ENCODE measurements around the gene CHCHD6. TPM values are rescaled to one million over a fixed set of nuclear protein-coding genes. Genes with fewer than 3 reads are reported as not detected.

Gene CHCHD6
- total and polyA plus RNA-seq, 2 experiments from 2014 or later = 15.8 to 21.4 TPM

DNA sequence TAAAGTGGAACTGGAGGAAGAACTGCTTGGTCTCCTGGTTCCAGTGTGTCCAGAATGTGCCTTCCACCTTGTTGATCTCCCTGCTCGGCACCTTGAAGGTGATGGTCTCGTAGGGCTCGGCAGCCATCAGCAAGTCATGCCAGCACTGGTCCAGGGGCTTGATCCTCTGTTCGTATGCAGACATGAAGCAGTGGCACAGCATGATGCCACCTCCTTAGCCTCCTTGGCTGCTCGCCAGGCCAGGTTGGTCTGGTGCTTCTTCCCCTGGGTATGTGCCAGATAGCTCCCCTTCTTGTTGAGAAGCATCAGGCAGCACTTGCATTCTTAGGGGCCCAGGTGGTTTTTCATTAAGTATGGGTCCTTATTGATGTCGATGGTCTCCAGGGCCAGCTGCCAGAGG lies 31.3 kb upstream of the CHCHD6 start:
- in situ Hi-C loops (cut with MboI) = no loop called here
- Histone ChIP-seq H3K79me2 (ENCODE audit: insufficient read depth) (no peaks in the 10 kb centered on the region), H3K27ac (no peak overlapping the region), H4K20me1 (ENCODE audit: insufficient read depth) (no peaks in the 10 kb centered on the region), H3F3A (ENCODE audit: insufficient read depth) (no peaks in the 10 kb centered on the region), H3K36me3 (ENCODE audit: low read depth) (no peaks in the 10 kb centered on the region), H3K27me3 (replicated peaks; ENCODE audit: insufficient read depth) (no peaks in the 10 kb centered on the region), H3K9me3 (ENCODE audit: low read depth) (no peaks in the 10 kb centered on the region), H2AFZ (no peak overlapping the region), H3K4me3 (no peak overlapping the region), H3K9ac (no peak overlapping the region), H3K4me2 (ENCODE audit: unreplicated experiment) (no peak overlapping the region), H3K9me2 (ENCODE audit: insufficient read depth) (no peaks in the 10 kb centered on the region), H3K4me1 (ENCODE audit: insufficient read depth) (no peaks in the 10 kb centered on the region)
- 72 to 79% methylated on average over 6 of the region's 6 CpGs for WGBS, 2 experiments (ENCODE audit: low coverage in 1 of 2, low lambda C conversion rate in 2 of 2, missing lambda C conversion rate in 2 of 2)
- TF ChIP-seq EZH2phosphoT487 (IDR thresholded peaks at IDR 0.05; ENCODE audit: insufficient read depth, low read depth) = no peak
- TF ChIP-seq EZH2 (IDR thresholded peaks at IDR 0.05; ENCODE audit: insufficient read depth, poor library complexity, severe bottlenecking) = no peak
- no peak for DNase-seq

DNA sequence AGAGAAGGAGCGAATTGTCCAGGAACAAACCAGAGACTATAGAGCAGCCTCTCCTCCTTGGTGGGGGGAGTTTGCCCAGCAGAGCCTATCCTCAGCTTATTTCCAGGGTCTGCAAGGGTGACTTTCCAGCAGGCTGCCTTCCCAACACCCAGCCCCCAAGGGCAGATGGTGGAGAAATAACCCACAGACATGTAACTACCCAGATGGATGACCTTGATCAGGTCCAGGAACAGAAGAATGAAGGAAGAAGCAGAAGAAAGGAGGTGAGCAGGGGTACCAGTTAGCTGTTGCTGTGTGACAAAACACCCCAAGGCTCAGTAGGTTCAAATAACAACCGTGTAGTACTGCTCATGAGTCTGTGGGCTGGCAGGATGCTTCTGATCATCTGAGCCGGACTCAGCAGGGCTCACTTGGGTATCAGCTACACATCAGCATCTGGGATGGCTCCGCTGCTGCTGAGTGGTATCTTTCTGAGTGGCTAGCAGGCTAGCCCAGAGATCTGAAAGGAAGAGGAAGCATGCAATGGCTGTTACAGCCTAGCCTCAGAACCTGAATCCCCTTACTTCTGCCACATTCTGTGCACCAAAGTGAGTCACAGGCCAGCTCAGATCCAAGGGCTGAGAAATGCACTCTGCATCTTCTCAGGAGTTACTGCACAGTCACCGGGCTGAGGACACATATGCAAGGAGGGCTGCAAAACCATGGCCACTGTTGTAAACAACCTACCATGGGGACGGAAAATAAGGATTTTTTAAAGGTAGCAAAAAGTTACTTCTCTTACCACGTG lies 26.9 kb upstream of the CHCHD6 start:
- Histone ChIP-seq H3K27ac (no peak overlapping the region), H3K27me3 (replicated peaks; ENCODE audit: insufficient read depth) (no peaks in the 10 kb centered on the region; the same call in 1 of the 2 replicates), H3K4me1 (ENCODE audit: insufficient read depth) (no peaks in the 10 kb centered on the region), H3K4me2 (ENCODE audit: unreplicated experiment) (no peak overlapping the region), H3K9me3 (ENCODE audit: low read depth) (no peaks in the 10 kb centered on the region), H3K9ac (no peak overlapping the region), H3K36me3 (ENCODE audit: low read depth) (no peaks in the 10 kb centered on the region), H3F3A (ENCODE audit: insufficient read depth) (peaks cover 16% of the 10 kb centered on the region; the same call in 1 of the 2 replicates), H3K4me3 (no peak overlapping the region), H4K20me1 (ENCODE audit: insufficient read depth) (no peaks in the 10 kb centered on the region), H2AFZ (no peak overlapping the region), H3K9me2 (ENCODE audit: insufficient read depth) (no peaks in the 10 kb centered on the region), H3K79me2 (ENCODE audit: insufficient read depth) (no peaks in the 10 kb centered on the region)
- 49 to 52% methylated on average over 7 of the region's 7 CpGs for WGBS, 2 experiments (ENCODE audit: low coverage in 1 of 2, low lambda C conversion rate in 2 of 2, missing lambda C conversion rate in 2 of 2)
- no peak for TF ChIP-seq EZH2 (IDR thresholded peaks at IDR 0.05; ENCODE audit: insufficient read depth, poor library complexity, severe bottlenecking)
- no peak for TF ChIP-seq EZH2phosphoT487 (IDR thresholded peaks at IDR 0.05; ENCODE audit: insufficient read depth, low read depth)
- in situ Hi-C loops (cut with MboI) = no loop called here
- peak; percentile 84 for DNase-seq

DNA sequence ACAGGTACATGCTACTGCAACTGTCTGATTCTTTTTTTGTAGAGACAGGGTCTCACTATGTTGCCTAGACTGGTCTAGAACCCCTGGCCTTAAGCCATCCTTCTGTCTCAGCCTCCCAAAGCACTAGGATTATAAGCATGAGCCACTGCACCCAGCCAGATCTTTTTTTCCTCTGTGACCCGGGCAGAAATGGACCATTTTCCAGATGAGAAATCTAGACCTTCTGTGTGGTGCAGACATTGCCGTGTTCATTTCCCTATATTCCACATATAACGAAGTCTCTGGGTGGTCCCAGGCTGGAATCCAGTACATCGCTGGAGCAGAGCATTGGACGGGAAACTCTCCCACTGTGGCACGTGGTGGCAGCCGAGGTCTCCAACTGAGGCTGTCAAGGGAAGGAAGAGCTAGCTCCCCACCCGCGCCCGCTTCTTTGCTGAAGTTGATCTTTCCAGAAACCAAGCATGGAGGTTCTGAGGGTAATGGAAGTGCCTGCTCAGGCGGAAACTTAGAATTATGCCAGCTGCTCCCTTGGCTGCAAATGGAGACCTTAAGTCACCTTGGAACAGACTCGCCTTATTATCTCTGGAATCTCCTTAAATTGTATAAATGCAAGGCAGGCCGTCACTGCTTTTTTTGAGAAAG lies 26.1 kb upstream of the CHCHD6 start:
- H3K27ac ChIP-seq = no peak overlapping the region
- H2AFZ ChIP-seq = no peak overlapping the region
- peaks cover 16% of the 10 kb centered on the region; the same call in 1 of the 2 replicates for H3F3A ChIP-seq (ENCODE audit: insufficient read depth)
- H3K4me2 ChIP-seq (ENCODE audit: unreplicated experiment) = no peak overlapping the region
- H3K9me3 ChIP-seq (ENCODE audit: low read depth) = no peaks in the 10 kb centered on the region
- no peak for DNase-seq
- H3K36me3 ChIP-seq (ENCODE audit: low read depth) = no peaks in the 10 kb centered on the region
- no peaks in the 10 kb centered on the region; the same call in 1 of the 2 replicates for H3K27me3 ChIP-seq (replicated peaks; ENCODE audit: insufficient read depth)
- 63 to 65% methylated on average over 13 of the region's 13 CpGs for WGBS, 2 experiments (ENCODE audit: low coverage in 1 of 2, low lambda C conversion rate in 2 of 2, missing lambda C conversion rate in 2 of 2)
- no peaks in the 10 kb centered on the region for H4K20me1 ChIP-seq (ENCODE audit: insufficient read depth)
- no peaks in the 10 kb centered on the region for H3K79me2 ChIP-seq (ENCODE audit: insufficient read depth)
- TF ChIP-seq EZH2phosphoT487 (IDR thresholded peaks at IDR 0.05; ENCODE audit: insufficient read depth, low read depth) (no peak), EZH2 (IDR thresholded peaks at IDR 0.05; ENCODE audit: insufficient read depth, poor library complexity, severe bottlenecking) (no peak)
- H3K9ac ChIP-seq = no peak overlapping the region
- H3K4me1 ChIP-seq (ENCODE audit: insufficient read depth) = no peaks in the 10 kb centered on the region
- no peak overlapping the region for H3K4me3 ChIP-seq
- no peaks in the 10 kb centered on the region for H3K9me2 ChIP-seq (ENCODE audit: insufficient read depth)
- in situ Hi-C loops (cut with MboI) = no loop called here

DNA sequence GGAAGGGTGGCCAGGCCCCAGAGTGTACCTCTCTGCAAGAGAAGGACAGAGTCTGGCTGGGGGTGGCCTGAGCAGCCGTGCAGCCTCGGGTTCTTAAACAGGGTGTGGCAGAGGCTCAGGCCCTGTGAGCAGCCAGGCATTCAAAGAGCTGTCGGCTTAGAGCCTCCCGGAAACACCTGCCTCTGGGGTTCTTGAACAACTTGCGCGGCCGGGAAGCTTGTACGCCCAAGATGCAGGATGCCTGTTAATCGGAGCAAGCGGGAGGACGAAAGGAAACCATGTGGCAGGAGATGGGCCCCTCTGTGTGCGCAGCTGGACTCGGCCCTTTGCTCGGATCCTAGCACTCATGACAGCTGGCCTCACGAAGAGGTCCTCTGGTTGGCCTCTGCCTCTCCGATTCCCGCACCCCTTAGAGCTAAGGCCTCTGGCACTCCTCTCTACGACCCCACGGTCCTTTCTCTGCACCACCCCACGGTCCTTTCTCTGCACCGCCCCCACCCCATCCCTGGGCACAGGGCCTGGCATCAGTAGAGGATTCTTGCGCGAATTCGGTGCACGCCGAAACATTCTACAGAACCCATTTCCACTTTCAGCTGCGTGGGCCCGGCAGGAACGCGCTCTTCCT lies 25.2 kb upstream of the CHCHD6 start:
- Histone ChIP-seq H3K4me1 (ENCODE audit: insufficient read depth) (no peaks in the 10 kb centered on the region), H3K4me2 (ENCODE audit: unreplicated experiment) (peak overlapping the region; percentile 65), H4K20me1 (ENCODE audit: insufficient read depth) (no peaks in the 10 kb centered on the region), H3K27ac (no peak overlapping the region), H3K79me2 (ENCODE audit: insufficient read depth) (no peaks in the 10 kb centered on the region), H3F3A (ENCODE audit: insufficient read depth) (peaks cover 16% of the 10 kb centered on the region; the same call in 1 of the 2 replicates), H3K27me3 (replicated peaks; ENCODE audit: insufficient read depth) (no peaks in the 10 kb centered on the region; the same call in 1 of the 2 replicates), H3K9me3 (ENCODE audit: low read depth) (no peaks in the 10 kb centered on the region), H2AFZ (no peak overlapping the region), H3K9ac (no peak overlapping the region), H3K4me3 (no peak overlapping the region), H3K36me3 (ENCODE audit: low read depth) (no peaks in the 10 kb centered on the region), H3K9me2 (ENCODE audit: insufficient read depth) (no peaks in the 10 kb centered on the region)
- TF ChIP-seq EZH2phosphoT487 (IDR thresholded peaks at IDR 0.05; ENCODE audit: insufficient read depth, low read depth) = no peak
- no peak for TF ChIP-seq EZH2 (IDR thresholded peaks at IDR 0.05; ENCODE audit: insufficient read depth, poor library complexity, severe bottlenecking)
- no peak for DNase-seq
- WGBS, 2 experiments (ENCODE audit: low coverage in 1 of 2, low lambda C conversion rate in 2 of 2, missing lambda C conversion rate in 2 of 2) = 32 to 33% methylated on average over 28 to 30 of the region's 30 CpGs
- in situ Hi-C loops (cut with MboI) = no loop called here
